Skeletal muscle satellite cell (primary cell): ENCODE results near the gene SFXN3.

Experiments
- H3K27me3 ChIP-seq: 2 replicates; pipeline ENCODE4 v1.7.0; 2013; ENCODE audit warnings: low read length; ENCODE audit not compliant: control insufficient read depth, insufficient read depth
- H3K36me3 ChIP-seq: 2 replicates; pipeline ENCODE4 v1.7.0; 2013; ENCODE audit warnings: mild to moderate bottlenecking, control low read depth, low read length; ENCODE audit not compliant: insufficient read depth
- H3K4me1 ChIP-seq: 2 replicates; pipeline ENCODE4 v1.7.0; 2013; ENCODE audit warnings: low read length; ENCODE audit not compliant: control insufficient read depth, insufficient read depth
- H3K4me2 ChIP-seq: 2 replicates; pipeline ENCODE4 v1.7.0; 2013; ENCODE audit warnings: mild to moderate bottlenecking, low read length
- H3K4me3 ChIP-seq: 2 replicates; pipeline ENCODE4 v1.7.0; 2013; ENCODE audit warnings: low read length
- H3K9ac ChIP-seq: 2 replicates; pipeline ENCODE4 v1.7.0; 2013; ENCODE audit warnings: mild to moderate bottlenecking, low read depth, low read length, moderate library complexity
- H3K9me3 ChIP-seq: replicated peaks from 2 replicates; pipeline ENCODE4 v1.7.0; 2013; ENCODE audit warnings: mild to moderate bottlenecking, control low read depth, low read length

The SFXN3 gene

DNA sequence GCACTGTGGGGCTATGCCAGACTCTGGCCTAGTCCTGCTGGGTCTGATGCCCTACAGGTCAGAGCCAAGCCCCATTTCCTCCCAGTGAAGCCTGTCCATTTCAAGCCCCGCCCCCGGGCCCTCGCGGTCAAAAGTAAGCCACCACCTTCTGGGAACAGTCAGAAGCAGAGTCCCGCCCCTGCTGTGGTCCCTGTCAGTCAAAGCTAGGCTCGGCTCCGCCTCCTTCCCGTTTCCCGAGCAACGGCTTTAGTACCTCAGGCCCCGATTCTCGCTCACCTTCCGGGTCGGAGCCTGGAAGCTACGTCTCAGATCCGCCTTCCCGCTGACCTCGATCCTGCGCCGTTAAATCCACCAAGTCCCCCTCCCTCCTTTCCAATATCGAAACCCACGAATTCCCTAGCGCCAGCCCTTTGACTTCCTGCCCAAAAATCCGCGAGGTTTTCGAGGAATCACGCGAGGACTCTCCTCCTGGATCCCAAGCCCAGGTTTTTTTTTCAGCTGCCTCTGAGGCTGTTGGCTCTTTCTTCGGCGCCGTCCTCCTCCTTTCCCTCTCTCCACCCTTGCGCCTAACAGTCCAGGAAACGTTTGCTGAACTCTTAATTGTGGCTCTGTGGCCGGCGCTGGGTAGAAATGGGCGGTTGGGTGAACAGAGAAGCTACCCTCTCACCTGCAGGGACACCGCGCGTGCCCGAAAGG is 11.8 kb downstream of the SFXN3 start:
- Histone ChIP-seq H3K9me3 (no peaks in the 10 kb centered on the region), H3K4me1 (peaks cover 14% of the 10 kb centered on the region), H3K27me3 (peaks cover 5% of the 10 kb centered on the region), H3K4me3 (peak overlapping the region; percentile 74), H3K36me3 (peaks cover 23% of the 10 kb centered on the region), H3K9ac (peak overlapping the region; percentile 86), H3K4me2 (peak overlapping the region; percentile 86)

GRCh38 chr10:101043363-101043707 is 12.3 kb downstream of the SFXN3 start:
- Histone ChIP-seq H3K9ac (peak overlapping the region; percentile 86), H3K9me3 (no peaks in the 10 kb centered on the region), H3K36me3 (peaks cover 18% of the 10 kb centered on the region), H3K4me1 (peaks cover 14% of the 10 kb centered on the region), H3K4me2 (peak overlapping the region; percentile 86), H3K27me3 (peaks cover 10% of the 10 kb centered on the region), H3K4me3 (peak overlapping the region; percentile 74)

- Histone ChIP-seq H3K4me2 (no peak overlapping the region), H3K9ac (no peak overlapping the region), H3K27me3 (peaks cover 18% of the 10 kb centered on the region), H3K4me3 (no peak overlapping the region), H3K4me1 (peaks cover 14% of the 10 kb centered on the region), H3K36me3 (peaks cover 10% of the 10 kb centered on the region), H3K9me3 (no peaks in the 10 kb centered on the region)
Measured at GRCh38 chr10:101044117-101044516, 13.1 kb downstream of the SFXN3 start.

GRCh38 chr10:101046332-101047238 is 15.6 kb downstream of the SFXN3 start:
- no peaks in the 10 kb centered on the region for H3K9me3 ChIP-seq
- peaks cover 25% of the 10 kb centered on the region for H3K27me3 ChIP-seq
- H3K4me3 ChIP-seq: no peak overlapping the region
- no peak overlapping the region for H3K9ac ChIP-seq
- H3K4me2 ChIP-seq: no peak overlapping the region
- no peaks in the 10 kb centered on the region for H3K36me3 ChIP-seq
- H3K4me1 ChIP-seq: peaks cover 23% of the 10 kb centered on the region

- Histone ChIP-seq H3K4me3 (no peak overlapping the region), H3K4me1 (peaks cover 26% of the 10 kb centered on the region), H3K9me3 (no peaks in the 10 kb centered on the region), H3K27me3 (peaks cover 25% of the 10 kb centered on the region), H3K36me3 (no peaks in the 10 kb centered on the region), H3K4me2 (no peak overlapping the region), H3K9ac (no peak overlapping the region)
Measured at GRCh38 chr10:101047268-101047667, 16.2 kb downstream of the SFXN3 start.

GRCh38 chr10:101047961-101048892 is 17.2 kb downstream of the SFXN3 start:
- Histone ChIP-seq H3K9ac (no peak overlapping the region), H3K4me3 (no peak overlapping the region), H3K4me1 (peaks cover 31% of the 10 kb centered on the region), H3K4me2 (no peak overlapping the region), H3K36me3 (no peaks in the 10 kb centered on the region), H3K9me3 (no peaks in the 10 kb centered on the region), H3K27me3 (peaks cover 25% of the 10 kb centered on the region)

DNA sequence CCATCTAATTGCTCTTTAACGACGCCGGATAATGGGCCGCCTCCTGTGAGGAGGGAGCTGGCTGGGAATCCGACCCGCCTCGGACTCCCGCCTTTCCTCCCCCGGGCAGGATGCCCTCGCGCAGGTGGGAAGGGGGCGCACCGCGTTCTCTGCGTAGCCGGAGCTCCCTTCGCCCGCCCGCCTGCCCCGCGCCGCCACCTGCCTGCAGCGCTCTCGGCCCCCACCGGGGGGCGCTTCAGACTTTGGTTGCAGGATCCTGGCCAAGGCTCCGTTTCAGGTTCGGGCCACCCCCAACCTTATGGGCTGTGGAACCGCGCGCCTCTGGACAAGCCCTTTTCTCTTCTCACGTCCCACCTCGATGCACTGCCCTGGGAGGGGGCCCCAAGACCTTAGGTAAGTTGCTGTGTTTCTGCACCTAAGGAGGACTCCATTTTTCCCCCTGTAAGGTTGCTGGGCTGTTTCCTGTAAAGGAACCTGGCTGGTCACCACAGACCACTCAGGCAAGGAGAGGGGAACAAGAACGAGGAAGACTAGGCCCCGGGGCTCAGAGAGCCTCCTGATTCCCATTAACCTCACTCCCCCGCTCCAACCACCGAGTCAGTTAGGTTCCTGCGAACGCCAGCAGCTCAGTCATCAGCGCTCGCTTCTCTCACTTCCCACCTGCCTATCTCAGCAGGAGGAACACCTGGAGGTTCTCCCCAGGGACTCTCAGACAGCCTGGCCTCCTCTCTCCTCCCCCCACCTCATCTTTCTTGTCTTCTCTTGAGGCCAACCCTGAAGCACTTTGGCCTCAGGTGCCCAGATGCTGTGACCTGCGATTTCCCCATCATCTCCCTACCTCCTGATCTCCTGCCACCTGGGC is 19.4 kb downstream of the SFXN3 start:
- H3K9me3 ChIP-seq: no peaks in the 10 kb centered on the region
- H3K36me3 ChIP-seq: no peaks in the 10 kb centered on the region
- peak overlapping the region; percentile 59 for H3K4me3 ChIP-seq
- peaks cover 31% of the 10 kb centered on the region for H3K4me1 ChIP-seq
- H3K4me2 ChIP-seq: peak overlapping the region; percentile 81
- H3K27me3 ChIP-seq: peaks cover 25% of the 10 kb centered on the region
- no peak overlapping the region for H3K9ac ChIP-seq

DNA sequence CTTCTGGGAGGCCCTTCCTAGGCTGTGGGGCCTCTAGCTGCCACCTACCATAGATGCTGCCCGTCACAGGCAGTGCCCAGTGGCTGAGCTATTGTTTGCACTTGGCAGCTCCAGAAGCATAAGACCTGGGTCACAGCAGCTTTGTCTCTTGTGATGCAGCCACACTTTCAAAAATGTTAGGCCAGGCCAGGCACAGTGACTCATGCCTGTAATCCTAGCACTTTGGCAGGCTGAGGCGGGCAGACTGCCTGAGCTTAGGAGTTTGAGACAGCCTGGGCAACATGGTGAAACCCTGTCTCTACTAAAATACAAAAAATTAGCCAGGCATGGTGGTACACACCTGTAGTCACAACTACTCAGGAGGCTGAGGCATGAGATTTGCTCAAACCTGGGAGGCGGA is 21.3 kb downstream of the SFXN3 start:
- H3K36me3 ChIP-seq: no peaks in the 10 kb centered on the region

GRCh38 chr10:101053516-101053915 is 22.5 kb downstream of the SFXN3 start:
- peaks cover 31% of the 10 kb centered on the region for H3K4me1 ChIP-seq
- peak overlapping the region; percentile 23 for H3K4me2 ChIP-seq
- H3K36me3 ChIP-seq: no peaks in the 10 kb centered on the region
- no peaks in the 10 kb centered on the region for H3K9me3 ChIP-seq
- H3K27me3 ChIP-seq: peaks cover 13% of the 10 kb centered on the region
- H3K4me3 ChIP-seq: no peak overlapping the region
- no peak overlapping the region for H3K9ac ChIP-seq

More for the DNA sequence above, 21.3 kb downstream of the SFXN3 start:
- Histone ChIP-seq H3K4me1 (peaks cover 31% of the 10 kb centered on the region), H3K4me3 (no peak overlapping the region), H3K9ac (peak overlapping the region; percentile 3), H3K4me2 (peak overlapping the region; percentile 57), H3K9me3 (no peaks in the 10 kb centered on the region), H3K27me3 (peaks cover 24% of the 10 kb centered on the region)

- H3K9me3 ChIP-seq: no peaks in the 10 kb centered on the region
- no peak overlapping the region for H3K9ac ChIP-seq
- H3K27me3 ChIP-seq: peaks cover 5% of the 10 kb centered on the region
- H3K4me1 ChIP-seq: peaks cover 33% of the 10 kb centered on the region
- no peak overlapping the region for H3K4me2 ChIP-seq
- no peak overlapping the region for H3K4me3 ChIP-seq
- no peaks in the 10 kb centered on the region for H3K36me3 ChIP-seq
Measured at GRCh38 chr10:101054351-101054750, 23.3 kb downstream of the SFXN3 start.
